Measurements from ENCODE around the gene STOX2. TPM values are rescaled to one million over a fixed set of nuclear protein-coding genes. Genes with fewer than 3 reads are reported as not detected.

The STOX2 gene
- total RNA-seq, 1 donor = 0.36 TPM

DNA sequence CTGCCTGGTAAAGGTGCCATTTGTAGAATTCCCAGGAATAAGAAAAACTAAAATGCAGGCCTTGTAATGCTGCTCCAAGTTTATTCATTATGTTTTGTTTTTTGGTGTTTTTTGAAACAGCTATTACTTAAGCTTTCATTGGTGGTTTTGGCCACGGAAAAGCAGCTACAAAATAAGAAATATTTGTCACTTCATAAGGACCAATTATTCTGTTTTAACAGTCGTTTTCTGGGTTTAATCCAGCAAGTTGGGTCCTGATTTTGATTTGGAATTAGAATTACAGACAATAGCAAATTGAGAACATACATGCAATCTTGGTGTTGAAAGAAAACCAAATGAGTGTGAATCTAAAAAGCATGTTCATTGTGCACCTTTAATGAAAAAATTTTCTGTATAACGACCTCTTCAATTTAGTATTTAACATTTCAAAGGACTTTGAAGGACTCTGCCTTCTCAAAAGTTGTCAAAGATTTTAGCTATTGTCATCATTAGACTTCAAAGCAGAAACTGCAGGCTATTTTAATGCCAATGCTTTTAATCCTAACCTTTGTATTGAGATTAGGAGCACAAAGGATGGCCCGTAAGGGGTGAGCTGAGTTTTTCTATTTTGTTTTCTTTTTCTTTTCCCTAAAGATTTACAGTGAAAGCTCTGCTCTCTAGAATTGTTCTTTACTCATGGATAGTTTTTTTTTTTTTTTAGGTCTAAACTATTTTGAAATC, 26.7 kb upstream of the STOX2 start:
- Histone ChIP-seq H3K36me3 (ENCODE audit: insufficient read depth, low read length) (no peaks in the 10 kb centered on the region), H3K4me2 (ENCODE audit: insufficient read depth, low read length) (no peak overlapping the region), H2AFZ (ENCODE audit: low read length) (no peak overlapping the region), H3K4me3 (ENCODE audit: insufficient read depth, low read length) (no peak overlapping the region), H3K79me2 (ENCODE audit: insufficient read depth, low read length) (no peaks in the 10 kb centered on the region), H3K27me3 (ENCODE audit: insufficient read depth, low read length) (no peaks in the 10 kb centered on the region), H3K9me3 (ENCODE audit: low read depth, low read length) (no peaks in the 10 kb centered on the region), H3K4me1 (ENCODE audit: insufficient read depth, low read length) (no peaks in the 10 kb centered on the region), H3K27ac (ENCODE audit: low read depth, low read length) (no peak overlapping the region), H4K20me1 (ENCODE audit: insufficient read depth, low read length) (no peaks in the 10 kb centered on the region)
- TF ChIP-seq, protein P1, sequence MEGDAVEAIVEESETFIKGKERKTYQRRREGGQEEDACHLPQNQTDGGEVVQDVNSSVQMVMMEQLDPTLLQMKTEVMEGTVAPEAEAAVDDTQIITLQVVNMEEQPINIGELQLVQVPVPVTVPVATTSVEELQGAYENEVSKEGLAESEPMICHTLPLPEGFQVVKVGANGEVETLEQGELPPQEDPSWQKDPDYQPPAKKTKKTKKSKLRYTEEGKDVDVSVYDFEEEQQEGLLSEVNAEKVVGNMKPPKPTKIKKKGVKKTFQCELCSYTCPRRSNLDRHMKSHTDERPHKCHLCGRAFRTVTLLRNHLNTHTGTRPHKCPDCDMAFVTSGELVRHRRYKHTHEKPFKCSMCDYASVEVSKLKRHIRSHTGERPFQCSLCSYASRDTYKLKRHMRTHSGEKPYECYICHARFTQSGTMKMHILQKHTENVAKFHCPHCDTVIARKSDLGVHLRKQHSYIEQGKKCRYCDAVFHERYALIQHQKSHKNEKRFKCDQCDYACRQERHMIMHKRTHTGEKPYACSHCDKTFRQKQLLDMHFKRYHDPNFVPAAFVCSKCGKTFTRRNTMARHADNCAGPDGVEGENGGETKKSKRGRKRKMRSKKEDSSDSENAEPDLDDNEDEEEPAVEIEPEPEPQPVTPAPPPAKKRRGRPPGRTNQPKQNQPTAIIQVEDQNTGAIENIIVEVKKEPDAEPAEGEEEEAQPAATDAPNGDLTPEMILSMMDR (IDR thresholded peaks at IDR 0.05; ENCODE audit: extremely low read depth, low read depth, low read length) = no peak
- DNase-seq (ENCODE audit: insufficient read length, low spot score, missing footprints) = no peak

DNA sequence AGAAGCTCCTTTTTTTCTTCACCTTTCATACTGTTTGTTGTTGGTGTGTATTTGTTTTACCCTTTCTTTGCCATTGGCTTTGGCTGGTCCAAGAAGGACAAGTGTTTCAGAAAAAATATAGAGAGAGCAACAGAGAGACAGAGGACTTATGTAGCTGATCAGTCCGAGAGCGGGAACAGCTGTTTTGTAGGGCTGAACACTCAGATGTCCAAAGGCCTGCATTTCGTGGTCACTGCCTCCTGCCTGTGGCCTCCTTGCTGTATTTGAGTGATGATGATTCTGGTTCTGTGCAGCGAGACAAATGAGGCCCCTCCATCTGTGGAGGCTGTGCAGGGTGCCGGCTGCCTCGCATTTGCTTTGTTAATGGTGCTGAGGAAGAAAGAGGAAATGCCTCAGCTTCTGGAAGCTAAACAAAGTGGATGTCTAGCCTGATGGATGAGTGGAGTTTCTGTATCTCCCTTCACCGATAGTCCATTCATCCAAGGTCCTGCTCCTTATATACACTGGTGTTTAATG, 19.8 kb upstream of the STOX2 start:
- DNase-seq (ENCODE audit: insufficient read length, low spot score, missing footprints) = no peak
- no peak overlapping the region for H3K27ac ChIP-seq (ENCODE audit: low read depth, low read length)
- no peaks in the 10 kb centered on the region for H3K9me3 ChIP-seq (ENCODE audit: low read depth, low read length)
- no peak overlapping the region for H2AFZ ChIP-seq (ENCODE audit: low read length)
- H3K36me3 ChIP-seq (ENCODE audit: insufficient read depth, low read length) = no peaks in the 10 kb centered on the region
- H3K4me3 ChIP-seq (ENCODE audit: insufficient read depth, low read length) = no peak overlapping the region
- H3K27me3 ChIP-seq (ENCODE audit: insufficient read depth, low read length) = no peaks in the 10 kb centered on the region
- TF ChIP-seq, protein P1 (IDR thresholded peaks at IDR 0.05; ENCODE audit: extremely low read depth, low read depth, low read length) = no peak
- no peaks in the 10 kb centered on the region for H3K4me1 ChIP-seq (ENCODE audit: insufficient read depth, low read length)
- no peaks in the 10 kb centered on the region for H3K79me2 ChIP-seq (ENCODE audit: insufficient read depth, low read length)
- H4K20me1 ChIP-seq (ENCODE audit: insufficient read depth, low read length) = no peaks in the 10 kb centered on the region
- no peak overlapping the region for H3K4me2 ChIP-seq (ENCODE audit: insufficient read depth, low read length)

DNA sequence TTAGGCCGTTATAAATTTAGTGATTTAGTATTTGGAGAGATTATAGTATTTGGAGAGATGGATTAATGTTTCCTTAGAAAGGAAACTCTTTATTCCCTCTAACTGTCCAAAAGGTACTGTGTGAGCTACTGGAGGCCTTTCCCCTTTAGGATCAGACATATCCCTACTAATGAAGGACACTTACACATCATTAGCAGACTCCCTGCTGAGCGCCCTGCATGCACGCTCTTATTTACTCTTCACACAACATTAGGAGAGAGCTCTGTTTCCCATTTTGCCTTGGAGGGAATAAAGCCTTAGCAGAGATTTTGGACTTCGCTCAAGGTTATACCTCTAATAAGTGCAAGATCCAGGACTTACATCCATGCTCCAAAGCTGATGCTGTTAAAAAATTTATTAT, 17.8 kb upstream of the STOX2 start:
- Histone ChIP-seq H3K4me2 (ENCODE audit: insufficient read depth, low read length) (no peak overlapping the region), H3K79me2 (ENCODE audit: insufficient read depth, low read length) (no peaks in the 10 kb centered on the region), H3K9me3 (ENCODE audit: low read depth, low read length) (no peaks in the 10 kb centered on the region), H3K36me3 (ENCODE audit: insufficient read depth, low read length) (no peaks in the 10 kb centered on the region), H3K4me3 (ENCODE audit: insufficient read depth, low read length) (no peak overlapping the region), H4K20me1 (ENCODE audit: insufficient read depth, low read length) (no peaks in the 10 kb centered on the region), H3K4me1 (ENCODE audit: insufficient read depth, low read length) (no peaks in the 10 kb centered on the region), H3K27ac (ENCODE audit: low read depth, low read length) (no peak overlapping the region), H3K27me3 (ENCODE audit: insufficient read depth, low read length) (no peaks in the 10 kb centered on the region), H2AFZ (ENCODE audit: low read length) (no peak overlapping the region)
- DNase-seq (ENCODE audit: insufficient read length, low spot score, missing footprints) = no peak
- TF ChIP-seq, protein P1 (IDR thresholded peaks at IDR 0.05; ENCODE audit: extremely low read depth, low read depth, low read length) = no peak

DNA sequence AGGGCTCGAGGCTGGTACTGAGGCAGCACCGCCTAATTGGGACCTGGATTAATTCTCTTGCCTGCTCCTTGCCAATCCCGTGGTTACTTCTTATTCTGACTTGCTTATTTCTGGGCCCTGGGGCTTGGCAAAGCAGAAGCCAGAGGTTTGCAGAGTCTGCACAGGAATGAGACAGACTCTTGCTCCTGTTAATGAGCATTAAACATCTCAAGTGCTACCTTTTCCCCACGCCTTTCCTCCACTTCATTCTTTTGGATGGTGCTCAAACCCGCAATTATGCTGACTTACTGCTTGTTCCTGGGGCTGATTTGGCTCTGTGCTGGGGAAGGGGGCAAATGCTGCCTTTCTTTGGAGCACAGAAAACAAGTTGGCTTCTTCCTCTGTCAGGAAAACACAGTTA, 16.5 kb upstream of the STOX2 start:
- TF ChIP-seq, protein P1 (IDR thresholded peaks at IDR 0.05; ENCODE audit: extremely low read depth, low read depth, low read length) = no peak

More for the DNA sequence above, 16.5 kb upstream of the STOX2 start:
- Histone ChIP-seq H3K4me2 (ENCODE audit: insufficient read depth, low read length) (no peak overlapping the region), H3K4me3 (ENCODE audit: insufficient read depth, low read length) (no peak overlapping the region), H4K20me1 (ENCODE audit: insufficient read depth, low read length) (no peaks in the 10 kb centered on the region), H2AFZ (ENCODE audit: low read length) (no peak overlapping the region), H3K9me3 (ENCODE audit: low read depth, low read length) (no peaks in the 10 kb centered on the region), H3K27ac (ENCODE audit: low read depth, low read length) (no peak overlapping the region), H3K36me3 (ENCODE audit: insufficient read depth, low read length) (no peaks in the 10 kb centered on the region), H3K4me1 (ENCODE audit: insufficient read depth, low read length) (no peaks in the 10 kb centered on the region), H3K79me2 (ENCODE audit: insufficient read depth, low read length) (no peaks in the 10 kb centered on the region), H3K27me3 (ENCODE audit: insufficient read depth, low read length) (no peaks in the 10 kb centered on the region)
- DNase-seq (ENCODE audit: insufficient read length, low spot score, missing footprints) = no peak

Measured in osteoblast (primary cell).